ENCODE measurements around the gene ELL2. TPM values are rescaled to one million over a fixed set of nuclear protein-coding genes. Genes with fewer than 3 reads are reported as not detected.

Gene ELL2
- total RNA-seq, 1 donor = 11.3 TPM

DNA sequence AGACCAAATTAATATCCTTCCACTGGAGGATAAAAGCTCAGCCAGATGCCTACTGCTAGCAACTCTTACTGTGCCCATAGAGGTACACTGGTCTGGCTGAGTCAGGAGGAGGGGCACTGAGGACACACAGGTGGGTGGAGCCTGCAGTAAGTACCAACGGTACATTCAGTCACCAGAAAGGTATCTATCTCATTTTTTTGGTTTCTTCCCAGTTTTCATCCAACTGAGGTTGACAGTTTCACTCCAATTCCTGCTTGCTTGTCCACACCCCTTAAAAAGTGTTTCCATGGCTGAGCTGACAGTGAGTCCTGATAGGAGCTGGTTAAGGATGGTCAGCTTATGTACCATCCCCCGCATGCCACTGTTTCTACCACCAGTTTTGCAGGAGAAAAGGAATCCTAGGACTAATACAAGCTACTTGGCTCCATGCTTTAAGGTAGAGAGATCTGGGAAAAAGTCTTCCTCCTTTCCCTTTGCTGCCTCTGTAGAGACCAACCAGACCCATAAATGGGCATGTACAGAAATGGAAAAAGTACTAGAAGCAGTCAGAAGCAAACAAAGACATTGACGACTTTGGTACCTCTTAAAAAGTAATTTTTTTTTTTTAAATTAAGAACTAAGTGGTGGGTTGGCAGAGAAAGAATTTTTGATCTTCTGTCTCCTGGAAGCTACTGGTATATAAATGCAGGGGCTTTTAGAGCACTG is 3.2 kb downstream of the ELL2 start:
- no peak for DNase-seq (ENCODE audit: low read depth in 2 of 3, low spot score in 2 of 3)

DNA sequence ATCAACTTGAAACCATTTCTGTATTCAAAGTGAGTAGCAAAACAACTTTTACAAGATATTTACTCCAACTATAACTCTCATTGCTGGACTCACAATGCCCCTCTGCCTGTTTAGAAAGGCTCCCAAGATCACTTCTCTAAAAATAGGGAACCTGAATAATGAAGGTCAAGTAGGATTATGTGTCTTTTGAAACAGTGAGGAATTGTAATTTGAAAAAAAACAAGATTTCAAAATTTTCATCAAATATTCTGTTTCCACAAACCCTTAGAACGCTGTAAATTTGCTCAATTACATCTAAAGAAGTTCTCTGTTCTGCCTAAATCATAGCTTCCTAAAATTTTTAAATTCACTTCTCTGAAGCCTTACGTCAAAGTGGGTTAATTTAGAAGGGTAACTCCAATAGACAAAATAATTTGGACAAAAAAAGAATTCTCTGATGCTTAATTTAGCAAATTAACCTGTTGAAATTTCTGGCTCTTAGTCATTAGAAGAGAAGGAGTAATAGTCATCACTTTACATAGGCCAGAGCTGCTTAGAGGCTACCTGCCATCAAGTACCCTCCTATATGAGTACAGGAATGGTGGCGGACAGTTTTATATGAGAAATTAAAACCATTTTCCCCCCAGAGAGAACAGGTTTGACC is 4.0 kb downstream of the ELL2 start:
- no peak for DNase-seq (ENCODE audit: low read depth in 2 of 3, low spot score in 2 of 3)

DNA sequence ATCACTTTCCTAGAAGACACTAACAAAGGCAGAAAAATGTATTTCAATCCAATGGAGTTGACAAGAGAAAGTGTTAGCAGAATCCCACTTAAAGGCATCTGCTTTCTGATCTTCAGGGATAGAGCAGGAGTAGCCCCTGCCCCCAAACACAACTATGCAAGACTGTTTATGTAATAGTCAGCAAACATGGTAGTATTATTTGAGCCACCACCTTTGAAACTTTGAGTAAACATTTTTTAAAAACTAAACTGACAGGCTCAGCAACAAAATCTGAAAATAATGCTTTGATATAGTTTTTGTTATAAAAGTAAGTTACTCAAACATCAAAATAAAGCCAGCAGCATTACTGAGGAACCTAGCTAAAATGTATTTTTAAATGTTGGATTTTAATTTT is 4.8 kb downstream of the ELL2 start:
- no peak for DNase-seq (ENCODE audit: low read depth in 2 of 3, low spot score in 2 of 3)

- DNase-seq (ENCODE audit: low read depth in 2 of 3, low spot score in 2 of 3) = no peak
Measured at GRCh38 chr5:95956021-95956899, 5.4 kb downstream of the ELL2 start.

DNA sequence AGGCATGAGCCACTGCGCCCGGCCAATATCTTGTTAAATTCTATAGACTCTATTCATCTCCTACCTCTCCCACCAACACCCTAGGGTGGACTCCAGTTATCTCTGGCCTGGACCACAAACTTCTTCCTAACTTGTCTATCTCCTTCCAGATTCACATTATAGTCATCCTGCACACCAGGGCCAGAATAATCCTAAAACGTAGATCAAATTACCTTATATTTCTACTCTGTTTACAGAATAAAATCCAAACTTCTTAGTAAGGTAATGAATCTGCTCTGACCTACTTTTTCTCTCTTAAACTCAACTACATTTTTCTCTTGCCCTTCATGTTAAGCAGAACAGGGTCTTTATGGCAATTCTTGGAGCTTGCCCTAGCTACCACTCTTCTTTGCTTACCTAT is 6.9 kb downstream of the ELL2 start:
- DNase-seq (ENCODE audit: low read depth in 2 of 3, low spot score in 2 of 3) = no peak

DNA sequence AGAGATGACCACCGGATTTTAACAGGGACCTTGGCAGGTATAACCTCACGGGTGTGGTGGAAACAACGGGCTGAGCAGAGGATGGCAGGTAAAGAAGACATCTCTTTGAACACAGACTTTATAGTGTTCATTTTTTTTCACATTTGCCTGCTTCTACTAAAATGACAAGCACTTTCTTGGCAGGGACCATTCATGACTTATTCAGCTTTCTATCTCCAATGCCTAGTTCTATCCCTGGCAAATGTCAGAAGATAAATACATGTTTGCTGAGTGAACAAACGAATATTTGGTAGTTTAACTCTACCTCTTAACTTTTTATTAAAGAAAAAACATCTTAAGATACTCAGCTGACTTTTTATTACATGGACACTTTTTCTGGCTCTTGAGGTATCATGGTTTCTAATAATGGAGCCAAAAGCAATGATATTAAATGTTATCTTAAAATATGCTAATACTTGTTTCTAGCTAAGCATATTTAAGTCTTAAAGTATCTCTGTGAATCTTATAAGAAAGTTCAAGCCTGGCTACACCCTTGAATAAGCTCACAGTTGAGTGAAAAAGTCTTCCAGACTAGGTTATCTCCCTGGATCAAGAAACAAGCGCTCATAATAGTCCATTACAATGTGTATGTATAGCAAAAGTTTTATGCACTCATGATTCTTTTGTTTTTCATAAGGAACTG is 8.5 kb downstream of the ELL2 start:
- DNase-seq (ENCODE audit: low read depth in 2 of 3, low spot score in 2 of 3) = no peak

GRCh38 chr5:95951916-95952315 is 9.7 kb downstream of the ELL2 start:
- DNase-seq (ENCODE audit: low read depth in 2 of 3, low spot score in 2 of 3) = no peak

DNA sequence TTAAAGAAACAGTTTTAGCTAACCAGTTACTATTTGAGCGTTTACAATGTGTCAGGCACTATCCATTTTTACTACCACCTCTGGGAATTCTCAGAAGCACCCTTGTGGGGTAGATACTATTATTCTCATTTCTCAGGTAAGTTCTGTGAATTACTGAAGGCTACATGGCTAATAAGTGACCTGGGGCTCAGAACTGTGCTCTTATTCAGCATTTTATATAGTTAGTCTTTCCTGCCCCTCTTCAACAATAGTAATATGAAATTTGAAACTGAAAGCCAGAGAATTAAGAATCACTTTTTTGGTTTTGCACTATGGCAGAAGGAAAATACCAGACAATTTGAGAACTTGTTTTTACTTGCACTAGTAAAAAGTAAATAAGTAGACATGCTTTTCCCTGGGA is 11.8 kb downstream of the ELL2 start:
- no peak for DNase-seq (ENCODE audit: low read depth in 2 of 3, low spot score in 2 of 3)

DNA sequence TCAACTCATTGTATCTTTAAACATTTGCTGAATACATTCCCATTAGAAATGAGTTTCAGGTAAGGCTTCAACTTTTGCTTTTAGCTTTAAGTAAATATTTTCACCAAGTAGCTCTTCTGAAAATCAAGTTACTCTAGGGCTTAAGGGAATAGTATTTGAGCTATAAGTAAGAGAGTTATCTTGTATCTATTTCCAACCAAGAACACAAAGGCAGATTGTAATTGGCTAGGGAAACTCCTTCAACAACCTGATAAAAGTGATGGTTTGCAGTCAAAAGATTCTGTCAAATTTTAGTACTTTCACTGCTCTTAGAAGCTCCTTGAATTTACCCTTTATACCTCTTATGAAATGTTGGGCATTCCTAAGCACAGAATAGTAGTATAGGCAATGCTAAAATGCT is 13.0 kb downstream of the ELL2 start:
- no peak for DNase-seq (ENCODE audit: low read depth in 2 of 3, low spot score in 2 of 3)

- DNase-seq (ENCODE audit: low read depth in 2 of 3, low spot score in 2 of 3) = no peak
Measured at GRCh38 chr5:95946451-95946850, 15.2 kb downstream of the ELL2 start.

DNA sequence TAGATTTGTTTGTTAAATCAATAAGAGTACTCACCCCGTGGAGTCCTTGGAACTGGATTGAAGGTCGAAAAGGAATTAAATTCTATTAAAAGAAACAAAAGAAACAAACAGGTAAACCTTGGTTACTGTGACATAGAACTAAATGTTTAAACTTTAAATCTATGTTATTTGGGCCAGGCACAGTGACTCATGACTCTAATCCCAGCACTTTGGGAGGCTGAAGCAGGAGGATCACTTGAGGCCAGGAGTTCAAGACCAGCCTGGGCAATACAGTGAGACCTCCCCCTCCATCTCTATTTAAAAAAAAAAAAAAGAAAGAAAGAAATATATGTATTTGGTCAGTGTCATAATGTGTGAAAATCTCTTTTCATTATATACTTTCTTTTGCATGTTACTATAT is 18.7 kb downstream of the ELL2 start:
- DNase-seq (ENCODE audit: low read depth in 2 of 3, low spot score in 2 of 3) = no peak

GRCh38 chr5:95942414-95942813 is 19.2 kb downstream of the ELL2 start:
- DNase-seq (ENCODE audit: low read depth in 2 of 3, low spot score in 2 of 3) = no peak

- no peak for DNase-seq (ENCODE audit: low read depth in 2 of 3, low spot score in 2 of 3)
Measured at GRCh38 chr5:95941756-95942155, 19.9 kb downstream of the ELL2 start.

GRCh38 chr5:95940758-95941682 is 20.6 kb downstream of the ELL2 start:
- DNase-seq (ENCODE audit: low read depth in 2 of 3, low spot score in 2 of 3) = no peak

DNA sequence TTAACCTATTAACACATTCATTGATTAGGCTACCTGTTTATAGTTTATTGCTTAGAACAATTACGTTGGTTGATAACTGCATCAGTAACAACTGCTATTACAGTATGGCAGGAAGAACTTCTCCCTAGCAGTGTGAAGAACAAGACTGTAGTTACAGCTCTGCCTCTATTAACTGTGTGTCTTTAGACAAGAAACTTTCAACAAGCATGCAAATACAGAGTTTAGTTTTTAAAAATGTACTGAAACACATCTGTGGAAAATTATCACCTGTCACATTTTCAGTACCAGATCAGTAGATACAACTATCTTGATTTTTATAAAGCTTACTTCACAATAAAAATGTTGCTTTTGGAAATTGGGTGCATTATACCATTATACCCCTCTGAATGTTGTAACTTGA is 22.2 kb downstream of the ELL2 start:
- no peak for DNase-seq (ENCODE audit: low read depth in 2 of 3, low spot score in 2 of 3)

- no peak for DNase-seq (ENCODE audit: low read depth in 2 of 3, low spot score in 2 of 3)
Measured at GRCh38 chr5:95938766-95939165, 22.9 kb downstream of the ELL2 start.

- no peak for DNase-seq (ENCODE audit: low read depth in 2 of 3, low spot score in 2 of 3)
Measured at GRCh38 chr5:95938347-95938746, 23.3 kb downstream of the ELL2 start.

- DNase-seq (ENCODE audit: low read depth in 2 of 3, low spot score in 2 of 3) = no peak
Measured at GRCh38 chr5:95937607-95938152, 24.0 kb downstream of the ELL2 start.

DNA sequence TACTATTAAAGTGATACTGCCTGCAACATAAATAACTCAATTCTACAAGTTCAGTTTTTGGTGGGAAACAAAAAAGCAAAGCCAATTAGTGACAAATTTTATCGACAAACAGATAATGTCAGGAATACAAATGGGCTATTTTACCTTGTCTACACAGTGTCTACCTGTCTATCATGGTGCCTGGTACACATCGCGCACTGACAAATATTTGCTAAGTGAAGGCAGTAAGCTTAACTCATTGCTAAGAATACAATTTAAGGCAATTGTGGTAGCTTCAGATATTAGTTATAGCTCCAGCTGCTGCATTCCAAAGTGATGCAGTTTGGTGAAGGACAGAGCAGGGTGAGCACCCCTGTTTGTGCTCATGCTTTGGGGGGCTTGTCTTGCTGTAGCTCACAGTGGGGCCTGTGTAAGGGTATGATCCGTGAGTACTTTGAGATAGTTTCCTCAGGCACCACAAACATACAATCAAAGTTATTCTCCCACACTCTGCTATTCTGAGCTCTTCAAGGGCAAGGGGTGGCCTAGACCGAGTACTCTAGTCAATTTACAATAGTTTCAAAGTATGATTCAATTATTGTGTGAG is 24.7 kb downstream of the ELL2 start:
- no peak for DNase-seq (ENCODE audit: low read depth in 2 of 3, low spot score in 2 of 3)
